GM10847 (cell line): ENCODE results near the gene TGM3.

Experiments used
- POLR2A ChIP-seq: IDR thresholded peaks from 2 replicates; pipeline ENCODE4 v1.6.1; 2011; ENCODE audit not compliant: insufficient read length; ENCODE audit errors: extremely low read depth

Gene TGM3

DNA sequence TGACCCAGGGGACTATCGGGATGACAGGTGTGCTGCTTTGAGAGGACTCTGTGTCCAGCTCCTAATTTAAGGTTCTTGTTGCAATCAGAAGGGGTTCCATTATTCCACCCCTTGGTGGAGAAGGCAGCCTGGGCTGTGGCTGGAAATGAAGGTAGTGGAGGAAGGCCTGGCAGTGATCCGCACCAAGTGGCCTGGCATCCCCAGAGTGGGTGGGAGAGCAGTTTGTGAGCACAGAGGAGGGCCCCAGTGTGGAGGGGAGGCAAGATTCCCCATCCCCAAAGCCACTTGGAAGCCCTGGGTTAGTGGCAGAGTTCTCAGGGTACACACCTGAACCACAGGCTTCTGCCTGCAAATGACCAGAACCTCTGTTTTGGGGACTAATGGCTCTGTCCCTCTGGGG, 2.3 kb downstream of the TGM3 start:
- no peak for TF ChIP-seq POLR2A

DNA sequence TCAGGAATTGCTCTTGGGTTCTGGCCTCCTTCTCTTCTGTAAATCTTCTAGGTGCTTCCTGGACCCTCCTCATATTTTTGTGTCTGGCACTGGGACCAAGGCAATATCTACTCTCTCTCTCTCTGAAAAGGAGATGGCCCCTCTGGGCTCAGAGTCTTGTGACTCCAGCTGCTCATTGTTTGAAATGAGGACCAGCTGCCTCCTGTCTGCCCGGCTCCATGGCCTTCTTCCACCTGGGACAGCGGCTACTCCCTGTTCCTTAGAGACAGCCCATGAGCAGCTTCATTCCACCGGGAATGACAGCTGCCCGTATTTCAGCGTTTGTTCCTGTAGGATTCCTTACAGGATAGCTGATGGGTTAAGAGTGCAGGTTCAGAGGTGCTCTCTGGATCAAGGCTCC, 2.9 kb downstream of the TGM3 start:
- no peak for TF ChIP-seq POLR2A

DNA sequence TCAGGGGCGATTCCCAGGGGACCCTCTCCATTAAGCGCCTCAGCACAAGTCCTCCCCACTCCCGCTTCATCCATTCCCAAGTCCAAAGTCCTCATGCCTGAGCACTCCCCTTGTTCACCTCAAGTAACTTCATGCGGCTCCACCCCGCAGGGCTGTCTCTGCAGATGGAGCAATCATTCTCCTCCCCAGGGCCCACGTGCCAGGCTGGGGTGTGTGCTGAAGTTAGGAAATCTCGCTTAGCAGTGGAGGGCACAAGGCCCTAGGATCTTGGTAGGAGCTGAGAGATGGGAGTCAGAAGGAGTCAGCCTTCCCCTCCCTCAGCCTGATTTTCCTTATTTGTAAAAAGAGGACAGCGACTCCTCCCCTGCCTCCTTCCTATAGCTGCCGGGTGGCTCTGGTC, 3.5 kb downstream of the TGM3 start:
- TF ChIP-seq POLR2A: no peak

DNA sequence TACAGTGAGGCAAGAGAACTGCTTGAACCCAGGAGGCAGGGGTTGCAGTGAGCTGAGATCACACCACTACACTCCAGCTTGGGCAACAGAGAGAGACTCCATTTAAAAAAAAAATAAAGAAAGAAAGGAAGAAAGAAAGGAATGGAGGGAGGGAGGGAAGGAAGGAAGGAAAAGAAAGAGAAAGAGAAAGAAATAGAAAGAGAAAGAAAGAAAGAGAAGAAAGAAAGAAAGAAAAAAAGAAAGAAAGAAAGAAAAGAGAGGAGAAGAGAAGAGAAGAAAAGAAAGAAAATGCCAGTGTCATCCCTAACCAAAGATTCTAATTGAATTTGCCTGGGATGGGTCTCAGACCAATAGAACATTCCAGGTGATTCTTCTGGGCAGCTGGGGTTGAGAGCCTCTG, 4.2 kb downstream of the TGM3 start:
- no peak for TF ChIP-seq POLR2A

DNA sequence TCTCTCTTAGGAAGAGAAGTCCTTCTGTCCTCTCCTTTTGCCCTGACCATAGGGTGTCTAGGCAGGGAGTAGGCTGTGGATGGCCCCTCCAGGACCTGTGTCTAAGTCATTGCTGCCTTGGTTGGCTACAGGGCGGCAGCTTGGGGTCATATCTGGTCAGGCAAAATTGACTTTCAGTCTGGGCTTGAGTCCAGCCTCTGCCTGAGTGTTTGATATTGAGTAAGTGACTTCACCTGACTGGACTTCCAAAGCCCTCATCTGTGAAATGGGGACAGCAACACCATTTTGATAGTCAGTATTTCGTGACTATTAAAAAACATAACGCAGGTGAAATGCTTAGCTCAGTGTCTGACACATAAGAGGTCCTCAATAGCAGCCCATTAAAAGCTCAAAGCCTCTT, 4.6 kb downstream of the TGM3 start:
- TF ChIP-seq POLR2A: no peak

DNA sequence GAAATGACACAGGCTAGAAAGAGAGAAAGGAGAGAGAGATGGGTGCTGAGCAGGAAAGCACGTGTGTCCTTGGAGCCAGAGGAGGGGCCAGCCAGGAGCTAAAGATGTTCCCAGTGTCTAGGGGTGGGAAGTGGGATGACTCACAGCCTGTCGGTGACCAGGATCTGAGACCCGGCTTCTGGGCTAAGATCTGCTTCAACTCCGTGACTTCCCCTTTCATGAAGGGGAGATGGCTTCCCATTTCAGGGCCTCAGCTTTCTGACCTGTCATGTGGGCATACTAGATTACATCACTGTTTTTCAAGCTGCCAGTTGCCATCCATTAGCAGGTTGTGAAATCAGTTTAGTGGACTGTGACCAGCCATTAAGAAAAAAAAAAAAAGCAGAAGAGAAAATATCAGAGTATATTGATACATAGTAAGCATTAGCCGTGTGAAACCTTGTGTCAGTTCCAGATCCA, 5.4 kb downstream of the TGM3 start:
- TF ChIP-seq POLR2A: no peak

DNA sequence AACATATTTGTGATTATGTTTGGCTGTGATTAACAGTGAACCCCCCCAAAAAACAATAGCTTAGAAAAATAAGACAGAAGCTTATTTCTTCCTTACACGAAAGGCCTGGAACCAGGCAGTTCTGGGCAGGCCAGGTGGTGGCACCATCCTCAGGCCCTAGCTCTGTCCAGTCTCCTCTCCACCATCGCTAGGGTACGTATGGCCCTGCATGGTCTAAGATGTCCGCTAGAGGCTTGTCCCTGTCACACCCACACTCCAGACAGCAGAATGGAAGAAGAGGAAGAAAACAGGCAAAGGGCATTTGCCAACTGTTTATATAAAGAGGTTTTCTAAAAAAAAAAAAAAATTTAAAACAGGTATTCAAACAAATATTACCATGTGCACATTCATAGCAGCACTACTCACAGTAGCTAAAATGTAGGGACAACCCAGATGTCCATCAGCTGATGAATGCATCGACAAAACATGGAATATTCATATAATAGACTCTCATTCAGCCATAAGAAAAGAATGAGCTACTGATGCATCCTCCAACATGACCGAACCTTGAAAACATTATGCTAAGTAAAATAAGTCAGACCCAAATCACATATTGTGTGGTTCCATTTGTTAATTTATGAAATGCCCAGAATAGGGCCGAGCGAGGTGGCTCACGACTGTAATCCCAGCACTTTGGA, 6.7 kb downstream of the TGM3 start:
- TF ChIP-seq POLR2A: no peak

DNA sequence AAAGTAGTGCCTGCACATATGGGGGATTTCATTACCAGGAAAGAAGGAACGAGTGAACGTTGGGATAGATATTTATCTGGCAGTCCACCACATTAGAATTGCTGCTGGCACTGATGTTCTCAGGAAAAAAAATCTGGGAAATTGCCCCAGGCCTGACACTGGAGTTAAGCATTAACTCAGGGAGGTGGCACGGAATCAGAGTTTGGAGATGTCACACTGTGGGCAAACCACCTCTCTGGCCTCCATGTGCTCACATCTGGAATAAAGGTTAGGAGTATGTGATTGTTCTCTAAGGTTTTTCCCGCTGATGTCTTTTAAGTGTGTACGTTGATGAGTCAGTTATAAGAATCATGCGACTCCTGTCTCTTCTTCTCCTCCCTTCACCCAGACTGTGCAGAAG, 7.9 kb downstream of the TGM3 start:
- TF ChIP-seq POLR2A: no peak

DNA sequence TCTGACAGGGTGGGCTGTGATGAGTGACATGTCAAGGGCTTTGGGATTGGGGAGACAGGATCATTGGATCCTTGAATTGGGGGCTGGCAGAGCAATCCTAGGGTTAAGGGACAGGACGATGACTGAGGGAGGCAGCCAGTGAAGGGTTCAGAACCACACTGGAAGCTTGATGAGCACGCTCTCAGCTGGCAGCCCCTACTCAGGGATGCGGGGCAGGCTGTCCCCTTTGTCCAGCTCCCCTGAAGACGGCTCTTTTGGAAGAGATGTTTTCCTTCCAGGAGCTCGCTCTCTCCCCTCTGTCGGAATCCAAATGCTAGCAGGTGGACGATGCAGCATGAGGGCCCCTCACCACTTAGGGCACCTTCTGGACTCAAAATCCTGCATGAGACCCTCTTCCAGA, 8.4 kb downstream of the TGM3 start:
- no peak for TF ChIP-seq POLR2A

DNA sequence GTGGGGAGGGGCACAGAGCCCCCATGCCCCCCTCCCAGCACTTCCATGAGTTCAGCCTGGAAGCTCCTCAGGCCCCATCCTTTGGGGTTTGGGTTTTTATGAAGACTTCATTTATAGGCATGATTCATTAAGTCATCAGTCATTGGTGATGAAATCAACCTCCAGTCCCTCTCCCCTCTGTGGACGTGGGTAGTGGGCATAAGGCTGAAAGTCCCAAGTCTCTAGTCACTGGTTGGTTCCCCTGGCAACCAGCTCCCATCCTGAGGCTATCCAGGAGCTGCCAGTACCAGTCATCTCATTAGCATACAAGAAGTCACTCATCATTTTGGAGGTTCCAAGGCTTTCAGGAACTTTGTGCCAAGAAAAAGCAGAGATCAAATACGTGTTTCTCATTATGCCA, 9.2 kb downstream of the TGM3 start:
- no peak for TF ChIP-seq POLR2A

DNA sequence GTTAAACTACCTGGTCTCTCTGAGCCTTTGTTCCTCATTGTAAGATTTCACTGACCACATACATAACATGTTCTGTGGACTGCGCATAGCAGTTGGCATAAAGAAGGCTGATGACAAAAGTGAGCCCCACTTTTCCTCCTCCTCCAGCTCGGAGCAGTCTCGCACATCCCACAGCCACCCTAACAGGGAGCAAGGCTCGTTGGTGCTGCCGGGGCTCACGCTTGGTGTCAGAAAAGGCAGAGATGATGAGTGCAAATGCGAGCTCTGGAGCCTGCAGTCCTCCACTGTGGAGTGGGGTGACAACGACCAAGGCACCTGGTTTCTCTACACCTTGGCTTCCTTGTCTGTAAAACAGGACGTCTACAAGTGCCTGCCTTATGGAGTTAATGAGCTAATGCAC, 9.7 kb downstream of the TGM3 start:
- no peak for TF ChIP-seq POLR2A

DNA sequence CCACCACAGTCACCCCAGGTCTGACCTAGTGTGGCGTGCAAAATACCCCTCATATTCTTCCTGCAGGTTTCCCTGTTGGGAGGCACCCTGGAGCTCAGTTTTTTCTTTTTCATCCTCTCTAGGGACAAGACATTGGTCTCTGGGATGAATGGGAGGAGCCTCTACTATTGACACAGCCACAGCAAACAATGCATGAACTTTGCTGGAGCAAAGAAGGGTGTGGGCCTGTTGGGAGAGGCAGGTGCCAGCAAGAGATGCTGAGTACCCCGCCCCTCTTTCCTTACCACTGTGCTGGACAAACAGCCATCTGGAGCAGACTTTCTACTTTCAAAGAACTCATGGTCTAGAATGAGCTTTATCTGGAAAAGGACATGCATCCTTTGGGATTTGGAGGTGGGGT, 10.1 kb downstream of the TGM3 start:
- TF ChIP-seq POLR2A: no peak

DNA sequence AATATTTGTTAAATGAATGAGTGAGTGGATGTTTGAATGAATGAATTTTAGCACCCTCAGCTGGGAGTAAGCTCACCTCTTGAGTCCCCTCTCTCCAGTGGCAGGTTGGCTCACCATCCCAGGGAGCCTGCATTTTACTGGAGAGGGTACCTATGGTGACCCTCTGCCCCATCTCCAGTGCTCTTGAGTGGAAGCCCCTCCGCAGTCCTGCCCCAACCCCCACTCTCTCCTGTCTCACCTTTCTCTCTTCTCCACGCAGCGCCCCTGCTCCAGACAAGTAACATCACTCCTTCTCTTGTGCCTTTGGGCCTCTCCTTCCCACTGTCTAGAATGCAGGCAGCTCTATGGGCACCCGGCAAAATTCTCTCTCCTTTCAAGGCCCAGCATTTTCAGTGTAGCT, 11.3 kb downstream of the TGM3 start:
- TF ChIP-seq POLR2A: no peak

DNA sequence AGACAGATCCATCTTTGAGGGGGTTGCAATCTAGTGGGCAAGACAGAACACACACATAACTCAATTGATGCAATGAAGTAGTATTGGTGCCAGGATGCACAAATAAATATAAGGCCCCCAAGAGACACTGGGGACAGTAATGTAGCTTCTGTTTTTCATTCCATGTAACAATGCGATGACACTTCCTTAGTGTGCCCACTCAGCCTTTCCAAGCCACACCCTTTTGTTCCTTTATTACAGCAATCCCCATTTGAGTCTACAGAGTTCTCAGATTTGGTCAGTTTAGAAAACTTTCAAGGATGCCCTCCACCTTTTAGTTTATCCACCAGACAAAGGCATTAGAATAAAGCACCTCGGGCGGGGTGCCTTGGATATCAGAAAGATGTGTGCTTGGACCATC, 15.5 kb downstream of the TGM3 start:
- no peak for TF ChIP-seq POLR2A

DNA sequence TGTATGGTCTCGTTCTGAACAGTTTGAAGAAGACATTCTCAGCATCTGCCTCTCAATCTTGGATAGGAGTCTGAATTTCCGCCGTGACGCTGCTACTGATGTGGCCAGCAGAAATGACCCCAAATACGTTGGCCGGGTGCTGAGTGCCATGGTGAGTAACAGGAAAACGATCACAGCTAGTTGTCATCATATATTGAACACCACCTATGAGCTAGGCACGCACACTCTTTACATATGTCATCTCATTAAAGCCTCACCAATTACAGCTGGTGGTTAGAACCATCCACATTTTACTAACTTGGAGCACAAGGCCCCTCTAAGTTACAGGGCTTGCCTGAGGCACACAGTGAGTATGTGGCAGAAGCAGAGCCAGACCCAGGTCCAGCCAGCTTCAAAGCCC, 17.1 kb downstream of the TGM3 start:
- no peak for TF ChIP-seq POLR2A

DNA sequence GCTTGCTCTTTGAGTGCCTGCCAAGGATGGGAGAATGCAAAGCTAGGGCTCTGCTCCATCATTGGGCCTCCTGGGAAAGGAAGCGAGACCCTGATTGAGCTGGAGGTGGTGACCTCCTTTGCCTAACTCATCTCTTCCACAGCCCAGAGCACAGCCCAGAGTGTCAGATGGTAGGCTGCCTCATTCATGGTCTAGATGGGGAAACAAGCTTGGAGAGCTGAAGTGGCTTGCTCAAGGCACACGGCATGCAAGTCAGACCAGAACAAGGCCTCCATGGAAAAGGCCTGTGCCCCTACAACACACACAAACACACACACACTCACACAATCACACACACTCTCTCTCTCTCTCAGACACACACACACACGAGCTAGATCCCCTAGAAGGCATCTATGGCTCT, 17.5 kb downstream of the TGM3 start:
- TF ChIP-seq POLR2A: no peak

DNA sequence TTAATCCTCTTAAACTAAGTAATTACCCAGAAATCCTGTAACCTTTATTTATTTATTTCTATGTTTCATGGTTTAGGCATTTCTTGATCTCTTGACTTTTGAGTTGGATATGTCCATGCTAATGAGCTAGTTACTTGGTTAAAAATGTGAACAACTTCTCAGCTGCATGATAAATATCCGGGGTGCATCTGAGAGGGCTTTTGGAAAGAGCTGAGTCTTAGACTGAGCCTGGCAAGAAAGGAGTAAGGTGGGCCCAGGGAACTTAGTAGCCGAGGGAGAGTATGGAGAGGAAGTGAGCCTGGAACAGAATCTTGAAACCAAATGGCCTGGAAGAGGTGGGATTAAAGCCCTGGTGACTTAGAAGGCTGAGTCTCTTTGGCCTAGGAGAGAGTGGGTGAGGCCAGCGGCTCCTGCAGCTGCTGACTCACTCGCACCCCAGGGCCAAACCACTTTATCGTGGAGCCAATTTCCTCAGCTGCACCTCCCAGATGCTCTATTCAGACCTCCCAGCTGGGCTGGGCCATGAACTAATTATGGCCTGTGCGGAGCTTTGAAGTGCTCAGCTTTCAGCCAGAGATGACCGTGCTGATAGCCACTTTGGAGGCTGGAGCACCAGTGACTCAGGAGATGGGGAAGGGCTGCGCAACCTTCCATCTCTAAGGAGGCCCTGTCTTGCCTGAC, 19.1 kb downstream of the TGM3 start:
- TF ChIP-seq POLR2A: no peak
